HG02798 (cell line): Measurements from ENCODE around the gene APBA2.
"Not testable (repeated sequence)": the region's sequence is repeated elsewhere in the genome, so short reads cannot be mapped to it uniquely, and the experiment has no call there.

Experiments used
- ATAC-seq: cut with Tn5 transposase; IDR thresholded peaks from one replicate; pipeline ENCODE4 v1.9.1; 2021; ENCODE audit warnings: mild to moderate bottlenecking; ENCODE audit not compliant: unreplicated experiment, poor library complexity

APBA2 gene

GRCh38 chr15:28876845-28877185 lies 9.0 kb upstream of the APBA2 start:
- no peak for ATAC-seq

- ATAC-seq, result no peak
Measured at GRCh38 chr15:28878209-28878608, 7.6 kb upstream of the APBA2 start.

GRCh38 chr15:28879551-28879950 lies 6.2 kb upstream of the APBA2 start:
- ATAC-seq, result no peak

GRCh38 chr15:28880680-28881079 lies 5.1 kb upstream of the APBA2 start:
- ATAC-seq, result no peak

- ATAC-seq, result no peak
Measured at GRCh38 chr15:28881170-28881569, 4.6 kb upstream of the APBA2 start.

- no peak for ATAC-seq
Measured at GRCh38 chr15:28881600-28881999, 4.2 kb upstream of the APBA2 start.

GRCh38 chr15:28884151-28884940 lies 1.4 kb upstream of the APBA2 start:
- no peak for ATAC-seq

- no peak for ATAC-seq
Measured at GRCh38 chr15:28885128-28885629, 595 bp upstream of the APBA2 start.

GRCh38 chr15:28886431-28887338 lies 911 bp downstream of the APBA2 start:
- no peak for ATAC-seq

- no peak for ATAC-seq
Measured at GRCh38 chr15:28887339-28888174, 1.8 kb downstream of the APBA2 start.

GRCh38 chr15:28888302-28888894 lies 2.6 kb downstream of the APBA2 start:
- ATAC-seq, result no peak

- no peak for ATAC-seq
Measured at GRCh38 chr15:28888900-28889299, 3.1 kb downstream of the APBA2 start.

GRCh38 chr15:28889346-28889745 lies 3.6 kb downstream of the APBA2 start:
- ATAC-seq, result no peak

GRCh38 chr15:28889871-28890270 lies 4.1 kb downstream of the APBA2 start:
- not testable (repeated sequence) for ATAC-seq

GRCh38 chr15:28890291-28890690 lies 4.5 kb downstream of the APBA2 start:
- not testable (repeated sequence) for ATAC-seq

GRCh38 chr15:28890711-28891495 lies 5.1 kb downstream of the APBA2 start:
- ATAC-seq, result no peak

GRCh38 chr15:28891588-28891987 lies 5.8 kb downstream of the APBA2 start:
- no peak for ATAC-seq

GRCh38 chr15:28892789-28893610 lies 7.2 kb downstream of the APBA2 start:
- no peak for ATAC-seq
